ENCODE measurements around the gene RHOD.

The RHOD gene

DNA sequence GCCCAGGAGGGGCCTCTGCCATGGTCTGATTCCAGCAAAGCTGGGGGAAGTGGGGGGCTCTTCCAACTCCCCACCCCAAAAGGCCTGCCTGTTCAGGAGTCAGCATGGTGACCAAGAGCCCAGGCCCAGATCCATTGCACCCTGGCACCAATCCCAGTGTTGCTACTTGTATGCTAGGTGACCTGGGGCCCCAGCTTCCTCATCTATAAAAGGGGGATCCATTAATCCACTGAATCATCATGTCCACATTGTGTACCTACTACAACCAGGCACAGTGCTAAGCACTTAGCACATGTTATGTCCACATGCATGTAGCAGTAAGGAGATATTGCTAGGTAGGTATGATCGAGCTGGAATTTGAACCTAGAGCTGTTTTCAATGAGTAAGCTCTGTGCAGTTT is 31.7 kb upstream of the RHOD start:
- peak overlapping the region; percentile 83 to 86 for H3K4me3 Mint-ChIP-seq
- H3K4me1 Mint-ChIP-seq (ENCODE audit: low read depth in 2 of 2): peaks cover 25 to 31% of the 10 kb centered on the region in 2 donors
- peak overlapping the region; percentile 47 to 77 for H3K27ac Mint-ChIP-seq
- H3K9me3 Mint-ChIP-seq: no peaks in the 10 kb centered on the region
- DNase-seq: no peak
- peaks cover 17 to 31% of the 10 kb centered on the region in 2 donors for H3K27me3 Mint-ChIP-seq
- peak; percentile 16 for ATAC-seq (replicated peaks)
- peaks cover 11% of the 10 kb centered on the region for H3K36me3 Mint-ChIP-seq (ENCODE audit: insufficient read depth)

DNA sequence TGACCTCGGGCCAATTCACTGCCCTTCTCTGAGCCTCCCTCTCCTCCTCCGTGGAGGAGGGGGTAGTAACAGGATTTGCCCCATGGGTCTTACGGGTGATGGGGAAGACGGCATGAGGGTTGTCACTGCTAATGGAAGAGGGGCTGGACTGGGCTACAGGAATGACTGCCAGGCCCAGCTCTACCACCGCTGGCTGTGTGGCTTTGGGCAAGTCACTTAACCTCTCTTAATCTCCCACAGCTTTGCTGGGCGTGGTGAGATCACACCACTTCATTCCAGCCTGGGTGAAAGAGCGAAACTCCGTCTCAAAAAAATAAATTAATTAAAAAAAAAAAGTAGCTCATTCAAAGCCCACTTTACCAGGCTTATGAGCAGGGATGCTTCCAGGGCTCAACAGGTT is 30.9 kb upstream of the RHOD start:
- H3K27ac Mint-ChIP-seq: no peak overlapping the region
- peaks cover 11% of the 10 kb centered on the region for H3K36me3 Mint-ChIP-seq (ENCODE audit: insufficient read depth)
- no peaks in the 10 kb centered on the region for H3K9me3 Mint-ChIP-seq
- ATAC-seq (replicated peaks): no peak
- H3K27me3 Mint-ChIP-seq: peaks cover 17 to 31% of the 10 kb centered on the region in 2 donors
- DNase-seq: no peak
- H3K4me3 Mint-ChIP-seq: no peak overlapping the region
- peaks cover 25 to 31% of the 10 kb centered on the region in 2 donors for H3K4me1 Mint-ChIP-seq (ENCODE audit: low read depth in 2 of 2)

DNA sequence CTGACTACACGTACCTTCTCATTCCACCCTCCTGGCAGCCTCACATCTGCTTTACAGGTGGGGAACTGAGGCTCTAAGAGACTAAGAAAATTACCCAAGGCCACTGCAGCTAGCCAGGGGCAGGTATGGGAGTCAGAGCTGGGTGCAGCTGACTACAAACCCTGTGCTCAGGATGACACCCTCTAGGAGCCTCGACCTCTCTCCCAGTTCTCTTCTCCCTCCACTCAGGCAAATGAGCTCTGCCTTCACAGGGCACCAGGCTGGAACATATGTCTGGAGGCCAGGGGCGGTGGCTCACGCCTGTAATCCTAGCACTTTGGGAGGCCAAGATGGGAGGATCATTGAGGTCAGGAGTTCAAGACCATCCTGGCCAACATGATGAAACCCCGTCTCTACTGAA is 29.7 kb upstream of the RHOD start:
- ATAC-seq (replicated peaks) (no peak), DNase-seq (no peak)
- no peaks in the 10 kb centered on the region for H3K9me3 Mint-ChIP-seq
- H3K4me3 Mint-ChIP-seq: no peak overlapping the region
- peaks cover 14% of the 10 kb centered on the region for H3K36me3 Mint-ChIP-seq (ENCODE audit: insufficient read depth)
- H3K27me3 Mint-ChIP-seq: peaks cover 7 to 31% of the 10 kb centered on the region in 2 donors
- H3K4me1 Mint-ChIP-seq (ENCODE audit: low read depth in 2 of 2): peaks cover 25 to 27% of the 10 kb centered on the region in 2 donors
- no peak overlapping the region for H3K27ac Mint-ChIP-seq

DNA sequence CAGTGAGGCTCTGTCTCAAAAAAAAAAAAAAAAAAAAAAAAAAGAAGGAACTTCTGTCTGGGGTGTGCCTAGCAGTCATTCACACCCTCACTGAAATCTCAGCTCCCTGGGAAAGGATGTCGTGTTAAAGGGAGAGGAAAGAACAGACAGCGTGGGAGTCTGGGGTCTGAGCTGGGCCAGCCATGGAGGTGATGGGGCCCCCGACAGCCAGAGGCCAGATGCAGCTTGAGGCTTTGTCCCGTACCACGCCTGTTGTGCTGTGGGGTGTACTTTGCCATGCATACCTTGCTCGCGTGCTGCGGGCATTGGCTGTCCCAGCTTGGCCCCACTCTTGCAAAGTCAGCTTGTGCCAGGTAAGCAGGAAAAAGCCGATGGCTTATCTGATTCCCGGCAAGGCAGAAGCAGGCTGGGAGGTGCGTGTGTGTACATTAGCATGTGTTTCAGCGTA is 29.1 kb upstream of the RHOD start:
- no peak overlapping the region for H3K4me3 Mint-ChIP-seq
- ATAC-seq (replicated peaks) (no peak), DNase-seq (no peak)
- H3K36me3 Mint-ChIP-seq (ENCODE audit: insufficient read depth): peaks cover 13% of the 10 kb centered on the region
- H3K27me3 Mint-ChIP-seq: peaks cover 2 to 31% of the 10 kb centered on the region in 2 donors
- no peak overlapping the region for H3K27ac Mint-ChIP-seq
- H3K4me1 Mint-ChIP-seq (ENCODE audit: low read depth in 2 of 2): peaks cover 19 to 21% of the 10 kb centered on the region in 2 donors
- no peaks in the 10 kb centered on the region for H3K9me3 Mint-ChIP-seq

DNA sequence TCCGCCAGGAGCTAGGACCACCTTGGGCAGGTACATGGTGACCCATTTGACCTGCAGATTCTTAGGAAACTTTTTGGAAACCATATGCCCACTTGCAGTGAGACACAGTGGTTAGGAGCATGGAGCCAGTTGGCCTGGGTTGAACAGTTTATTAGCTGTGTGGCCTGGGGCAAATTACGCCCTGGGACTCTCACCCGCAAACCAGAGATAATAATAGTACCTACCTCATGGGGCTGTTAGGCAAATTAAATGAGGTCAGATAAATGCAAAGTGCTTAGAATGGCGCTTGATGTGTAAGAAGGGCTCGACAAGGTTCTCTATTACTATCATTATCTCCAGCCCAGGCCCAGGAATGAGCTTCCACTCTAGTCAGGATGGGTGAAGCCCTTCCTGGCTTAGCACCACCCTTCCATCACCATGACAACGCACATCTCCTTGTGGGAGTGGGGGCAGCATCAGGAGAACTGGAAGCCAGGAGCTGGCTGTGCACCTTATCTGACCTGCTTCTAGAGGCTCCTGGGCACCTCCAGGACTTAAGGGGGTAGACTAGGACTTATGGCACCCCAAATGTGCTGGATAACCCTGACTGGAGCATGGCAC is 28.6 kb upstream of the RHOD start:
- Mint-ChIP-seq H3K4me1 (ENCODE audit: low read depth in 2 of 2) (peaks cover 18 to 20% of the 10 kb centered on the region in 2 donors), H3K4me3 (no peak overlapping the region), H3K27ac (no peak overlapping the region), H3K36me3 (ENCODE audit: insufficient read depth) (peaks cover 13% of the 10 kb centered on the region), H3K9me3 (no peaks in the 10 kb centered on the region), H3K27me3 (peaks cover 0 to 32% of the 10 kb centered on the region in 2 donors)
- ATAC-seq (replicated peaks) (no peak), DNase-seq (no peak)

DNA sequence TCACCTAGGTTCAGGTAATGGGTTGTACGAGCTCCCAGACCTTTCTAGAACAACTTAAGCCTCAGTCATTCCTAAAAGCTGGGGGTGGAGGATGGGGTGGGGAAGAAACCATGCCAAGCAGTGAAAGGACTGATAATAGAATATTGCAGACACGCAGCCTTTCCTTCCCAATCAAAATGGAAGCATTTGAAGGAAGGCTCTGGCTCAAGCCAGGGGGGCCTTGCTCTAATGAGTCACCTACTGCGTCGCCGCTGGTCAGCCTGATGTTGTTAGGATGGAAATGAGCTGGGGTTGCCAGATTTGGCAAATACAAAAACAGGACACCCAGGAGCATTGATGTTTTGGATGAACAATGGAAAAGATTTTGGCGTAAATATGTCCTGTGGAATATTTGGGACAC is 27.5 kb upstream of the RHOD start:
- H3K9me3 Mint-ChIP-seq: no peaks in the 10 kb centered on the region
- H3K27me3 Mint-ChIP-seq: peaks cover 0 to 28% of the 10 kb centered on the region in 2 donors
- DNase-seq (no peak), ATAC-seq (replicated peaks) (no peak)
- H3K27ac Mint-ChIP-seq: no peak overlapping the region
- H3K4me1 Mint-ChIP-seq (ENCODE audit: low read depth in 2 of 2): peaks cover 13 to 15% of the 10 kb centered on the region in 2 donors
- H3K36me3 Mint-ChIP-seq (ENCODE audit: insufficient read depth): peaks cover 13% of the 10 kb centered on the region
- no peak overlapping the region for H3K4me3 Mint-ChIP-seq

DNA sequence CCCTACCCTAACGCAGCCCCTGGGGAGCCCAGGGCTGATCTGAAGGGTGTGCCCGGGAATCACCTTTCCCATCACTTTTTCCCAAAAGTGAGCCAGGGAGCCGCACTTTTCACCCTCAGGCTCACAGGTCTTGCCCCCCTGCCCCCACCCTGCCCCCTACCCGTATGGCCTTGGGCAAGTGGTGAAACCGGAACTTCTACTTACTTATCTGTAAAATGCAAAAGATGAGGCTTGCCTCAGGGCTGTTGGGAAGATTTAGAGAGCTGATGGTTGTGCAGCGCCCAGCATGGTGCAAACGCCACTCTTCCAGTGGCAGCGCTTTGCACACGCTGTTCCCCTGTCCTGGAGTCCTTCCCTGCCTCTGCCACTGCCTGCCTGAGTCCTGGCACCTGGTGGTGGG is 25.7 kb upstream of the RHOD start:
- no peak overlapping the region for H3K27ac Mint-ChIP-seq
- no peak overlapping the region for H3K4me3 Mint-ChIP-seq
- H3K27me3 Mint-ChIP-seq: peaks cover 0 to 35% of the 10 kb centered on the region in 2 donors
- no peaks in the 10 kb centered on the region for H3K4me1 Mint-ChIP-seq (ENCODE audit: low read depth in 2 of 2)
- no peak for ATAC-seq (replicated peaks)
- DNase-seq: no peak
- peaks cover 5% of the 10 kb centered on the region for H3K36me3 Mint-ChIP-seq (ENCODE audit: insufficient read depth)
- H3K9me3 Mint-ChIP-seq: no peaks in the 10 kb centered on the region

DNA sequence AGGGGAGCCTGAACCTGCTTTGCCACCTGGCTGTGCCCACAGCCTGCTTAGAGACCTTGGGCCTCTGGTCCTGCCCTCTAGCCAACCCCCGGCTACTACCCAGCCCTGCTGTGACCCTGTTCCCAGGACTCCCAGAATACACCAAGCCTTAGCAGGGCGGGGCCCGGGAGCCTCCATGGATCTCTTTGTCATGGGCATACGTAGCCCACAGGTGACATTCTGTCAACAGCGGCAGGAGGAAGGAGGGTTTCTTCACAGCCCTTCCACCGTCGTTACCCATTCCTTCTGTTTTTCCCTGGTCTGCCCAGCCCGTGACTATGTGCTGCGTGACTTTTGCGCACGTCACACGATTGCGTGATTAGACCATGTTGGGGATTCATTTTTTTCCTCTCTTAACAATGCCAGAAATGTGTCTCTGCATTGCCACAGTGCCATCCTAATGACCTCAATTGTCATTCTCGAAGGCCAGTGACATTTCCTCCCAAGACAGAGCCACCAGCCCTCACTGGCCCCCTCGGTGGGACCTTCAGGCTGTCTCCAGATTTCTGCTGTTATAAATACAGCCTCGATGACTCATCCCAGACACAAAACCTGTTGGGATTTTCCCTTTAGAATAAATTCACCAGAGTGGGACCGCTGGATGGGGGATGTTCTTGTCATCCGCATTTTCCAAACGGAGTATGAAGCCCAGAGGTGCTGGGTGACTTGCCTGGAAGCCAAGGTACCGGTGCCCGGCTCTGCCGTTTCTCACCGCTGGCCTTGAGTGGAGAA is 24.7 kb upstream of the RHOD start:
- Mint-ChIP-seq H3K4me1 (ENCODE audit: low read depth in 2 of 2) (no peaks in the 10 kb centered on the region), H3K36me3 (ENCODE audit: insufficient read depth) (peaks cover 5% of the 10 kb centered on the region), H3K27me3 (peaks cover 2 to 42% of the 10 kb centered on the region in 2 donors), H3K4me3 (no peak overlapping the region), H3K27ac (no peak overlapping the region), H3K9me3 (no peaks in the 10 kb centered on the region)
- no peak for ATAC-seq (replicated peaks)
- no peak for DNase-seq

DNA sequence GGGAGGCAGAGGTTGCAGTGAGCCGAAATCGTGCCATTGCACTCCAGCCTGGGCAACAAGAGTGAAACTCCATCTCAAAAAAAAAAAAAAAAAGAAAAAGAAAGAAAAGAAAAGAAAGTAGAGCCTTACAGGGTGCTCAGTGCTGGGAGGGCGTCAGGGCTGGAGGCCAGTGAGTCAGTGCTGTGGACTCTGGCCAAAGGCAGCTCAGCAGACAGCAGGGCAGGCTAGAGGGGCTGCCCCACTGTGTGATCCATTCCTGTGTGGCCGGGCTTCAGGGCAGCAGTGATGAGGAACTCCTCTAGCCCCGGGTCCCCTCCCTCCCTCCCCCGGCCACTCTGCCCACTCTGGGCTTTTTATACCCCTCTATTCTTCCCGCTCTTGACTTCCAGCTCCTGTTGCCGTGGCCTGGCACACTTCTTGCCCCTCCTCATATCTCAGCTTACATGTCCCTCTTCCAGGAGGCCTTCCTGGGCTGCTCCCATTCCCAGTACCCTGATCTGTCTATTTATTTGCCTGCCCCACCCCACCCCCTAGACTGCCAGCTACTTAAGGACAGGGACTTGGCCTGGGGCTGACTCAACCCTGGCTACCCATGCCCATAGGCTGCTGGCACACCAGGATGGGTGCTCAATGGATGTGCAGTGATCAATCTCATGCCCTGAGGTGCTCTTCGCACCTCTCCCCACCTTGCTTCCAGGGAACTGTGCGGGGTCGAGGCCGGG is 23.7 kb upstream of the RHOD start:
- no peaks in the 10 kb centered on the region for H3K4me1 Mint-ChIP-seq (ENCODE audit: low read depth in 2 of 2)
- no peak overlapping the region for H3K4me3 Mint-ChIP-seq
- H3K27me3 Mint-ChIP-seq: peaks cover 6 to 45% of the 10 kb centered on the region in 2 donors

DNA sequence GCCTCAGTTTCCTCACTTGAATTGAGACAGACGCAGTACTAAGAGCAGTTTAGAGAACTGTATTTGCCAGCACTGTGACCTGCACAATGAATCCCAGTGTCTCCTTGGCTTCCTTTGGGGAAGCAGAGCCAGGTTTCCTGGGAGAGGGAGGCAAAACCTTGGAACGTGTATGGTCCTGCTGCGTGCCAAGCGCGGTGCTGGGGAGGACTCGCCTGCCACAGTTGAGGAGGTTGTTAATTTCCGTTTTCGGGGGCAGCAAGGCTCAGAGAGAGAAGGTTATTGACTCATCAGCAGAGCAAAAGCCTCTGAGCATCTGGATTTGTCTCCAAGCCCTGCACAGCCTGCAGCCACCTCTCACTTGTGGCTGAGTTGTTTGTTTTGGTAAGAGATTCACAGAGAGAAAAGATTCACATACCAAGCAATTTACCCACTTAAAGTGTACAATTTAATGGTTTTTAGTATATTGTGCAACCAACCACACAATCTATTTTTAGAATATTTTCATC is 22.9 kb upstream of the RHOD start:
- no peak for DNase-seq
- Mint-ChIP-seq H3K9me3 (no peaks in the 10 kb centered on the region), H3K4me3 (no peak overlapping the region), H3K27ac (no peak overlapping the region), H3K36me3 (ENCODE audit: insufficient read depth) (peaks cover 7% of the 10 kb centered on the region), H3K27me3 (peaks cover 6 to 45% of the 10 kb centered on the region in 2 donors), H3K4me1 (ENCODE audit: low read depth in 2 of 2) (no peaks in the 10 kb centered on the region)
- ATAC-seq (replicated peaks): no peak

More for the DNA sequence above, 23.7 kb upstream of the RHOD start:
- H3K36me3 Mint-ChIP-seq (ENCODE audit: insufficient read depth): peaks cover 7% of the 10 kb centered on the region
- ATAC-seq (replicated peaks): no peak
- H3K27ac Mint-ChIP-seq: no peak overlapping the region
- H3K9me3 Mint-ChIP-seq: no peaks in the 10 kb centered on the region
- DNase-seq: no peak

DNA sequence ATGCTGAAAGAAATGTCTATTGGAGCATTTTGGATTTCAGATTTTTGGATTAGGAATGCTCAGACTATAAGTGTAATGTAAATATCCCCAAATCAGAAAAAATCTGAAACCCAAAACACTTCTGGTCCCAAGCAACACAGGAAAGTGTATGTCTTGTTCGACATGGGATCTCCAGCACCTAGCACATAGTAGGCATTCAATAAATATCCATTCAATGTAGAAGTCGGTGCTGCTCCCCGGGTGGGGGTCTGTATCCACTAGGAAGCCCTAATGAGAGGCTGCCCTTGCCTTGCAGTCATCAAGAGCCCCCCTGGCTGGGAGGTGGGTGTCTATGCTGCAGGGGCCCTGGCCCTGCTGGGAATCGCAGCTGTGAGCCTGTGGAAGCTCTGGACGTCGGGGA is 22.3 kb upstream of the RHOD start:
- Mint-ChIP-seq H3K4me1 (ENCODE audit: low read depth in 2 of 2) (no peaks in the 10 kb centered on the region), H3K27me3 (peaks cover 6 to 47% of the 10 kb centered on the region in 2 donors), H3K27ac (no peak overlapping the region), H3K9me3 (no peaks in the 10 kb centered on the region), H3K4me3 (no peak overlapping the region), H3K36me3 (ENCODE audit: insufficient read depth) (peaks cover 7% of the 10 kb centered on the region)
- DNase-seq (no peak), ATAC-seq (replicated peaks) (no peak)

DNA sequence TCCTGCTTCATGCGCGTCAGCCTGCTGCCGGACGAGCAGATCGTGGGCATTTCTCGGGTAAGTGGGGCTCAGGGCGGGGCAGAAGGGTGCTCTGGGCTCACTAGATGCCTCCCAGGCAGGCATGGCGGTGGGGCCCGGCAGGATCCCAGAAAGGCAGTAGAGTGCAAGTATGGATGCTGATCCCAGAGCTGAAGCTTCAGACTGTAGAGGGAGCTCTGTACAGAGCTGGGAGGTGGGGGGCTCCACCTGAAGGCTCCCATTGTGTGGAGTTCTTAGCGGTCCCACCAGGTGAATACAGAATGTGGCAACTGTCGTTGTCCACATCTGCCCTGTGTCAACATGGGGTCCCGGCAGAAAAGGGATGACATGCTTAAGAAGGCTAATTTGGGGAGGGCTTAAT is 16.5 kb upstream of the RHOD start:
- no peak for DNase-seq
- Mint-ChIP-seq H3K9me3 (no peaks in the 10 kb centered on the region), H3K36me3 (ENCODE audit: insufficient read depth) (peaks cover 2% of the 10 kb centered on the region)

DNA sequence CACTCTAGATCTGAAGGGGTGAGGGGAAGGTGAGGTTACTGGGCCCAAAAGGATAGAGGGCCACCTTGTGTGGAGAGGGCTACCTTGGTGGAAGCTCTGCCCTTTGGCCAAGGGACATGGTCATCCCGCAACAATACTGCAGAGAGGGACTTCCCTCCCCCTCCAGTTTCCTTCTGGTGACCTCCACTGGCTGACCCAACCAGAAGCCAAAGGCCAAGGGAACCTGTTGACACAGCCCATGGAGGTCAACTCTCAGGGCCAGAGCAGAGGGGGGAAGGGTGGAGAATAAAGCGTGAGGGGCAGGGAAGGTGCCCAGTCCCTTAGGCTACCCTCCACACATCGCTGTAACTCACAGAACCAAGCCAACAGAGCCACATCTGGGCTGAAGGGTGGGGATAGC is 15.0 kb upstream of the RHOD start:
- no peak for DNase-seq
- no peaks in the 10 kb centered on the region for H3K9me3 Mint-ChIP-seq
- no peak overlapping the region for H3K4me3 Mint-ChIP-seq
- H3K4me1 Mint-ChIP-seq (ENCODE audit: low read depth in 2 of 2): peaks cover 0 to 1% of the 10 kb centered on the region in 2 donors
- peaks cover 26 to 75% of the 10 kb centered on the region in 2 donors for H3K27me3 Mint-ChIP-seq
- peaks cover 2% of the 10 kb centered on the region for H3K36me3 Mint-ChIP-seq (ENCODE audit: insufficient read depth)
- no peak overlapping the region for H3K27ac Mint-ChIP-seq
- no peak for ATAC-seq (replicated peaks)

More for the DNA sequence above, 16.5 kb upstream of the RHOD start:
- Mint-ChIP-seq H3K27ac (no peak overlapping the region), H3K4me3 (no peak overlapping the region), H3K27me3 (peaks cover 26 to 63% of the 10 kb centered on the region in 2 donors), H3K4me1 (ENCODE audit: low read depth in 2 of 2) (peaks cover 0 to 1% of the 10 kb centered on the region in 2 donors)
- no peak for ATAC-seq (replicated peaks)

Measured in effector memory CD8-positive, alpha-beta T cell (primary cell).